ENCODE results near the gene COL5A1. TPM values are rescaled to one million over a fixed set of nuclear protein-coding genes. Genes with fewer than 3 reads are reported as not detected.

COL5A1 gene
- polyA plus RNA-seq, 1 donor (not counting 4 experiments of a cell fraction or from before 2014, with no cell fraction given): 3.1 TPM

GRCh38 chr9:134811079-134811672 is 169.6 kb downstream of the COL5A1 start:
- H3K4me2 ChIP-seq (ENCODE audit: control insufficient read depth, extremely low read depth, insufficient read depth, low read depth, low read length): no peak overlapping the region
- H3K4me1 ChIP-seq (ENCODE audit: control insufficient read depth, extremely low read depth, insufficient read depth, low read length): no peaks in the 10 kb centered on the region
- no peak overlapping the region for H3K9ac ChIP-seq (ENCODE audit: control insufficient read depth, extremely low read depth, insufficient read depth, low read length)
- no peaks in the 10 kb centered on the region for H3K36me3 ChIP-seq (ENCODE audit: control insufficient read depth in 2 of 2, extremely low read depth in 1 of 2, insufficient read depth in 2 of 2, low read length in 2 of 2)
- no peak overlapping the region for H3K27ac ChIP-seq (ENCODE audit: control insufficient read depth, insufficient read depth, low read length)
- FAIRE-seq (no peak), DNase-seq (ENCODE audit: low read depth, low spot score) (no peak)
- no peaks in the 10 kb centered on the region for H3K79me2 ChIP-seq (ENCODE audit: control insufficient read depth, insufficient read depth, low read length)
- no peak for TF ChIP-seq EZH2 (IDR thresholded peaks at IDR 0.05; ENCODE audit: low read length)
- TF ChIP-seq CTCF (optimal IDR thresholded peaks at IDR 0.05 in 1 of 3, IDR thresholded peaks at IDR 0.05 in 1 of 3, conservative IDR thresholded peaks at IDR 0.05 in 1 of 3; ENCODE audit: extremely low read depth in 1 of 3, insufficient read depth in 2 of 3, low read length in 3 of 3): no peak
- H3K27me3 ChIP-seq (ENCODE audit: control insufficient read depth, extremely low read depth, insufficient read depth, low read length): peaks cover 2% of the 10 kb centered on the region
- no peaks in the 10 kb centered on the region for H3K9me3 ChIP-seq (ENCODE audit: control insufficient read depth, low read depth, low read length)
- no peak overlapping the region for H3K4me3 ChIP-seq (ENCODE audit: control insufficient read depth in 2 of 3, extremely low read depth in 1 of 3, insufficient read depth in 2 of 3, low read depth in 1 of 3, low read length in 3 of 3)
- H2AFZ ChIP-seq (ENCODE audit: control insufficient read depth, low read length): no peak overlapping the region
- H4K20me1 ChIP-seq (ENCODE audit: control insufficient read depth, extremely low read depth, insufficient read depth, low read length): no peaks in the 10 kb centered on the region
- no peaks in the 10 kb centered on the region for H3K9me1 ChIP-seq (ENCODE audit: control insufficient read depth, extremely low read depth, insufficient read depth, low read length)
- dilution Hi-C loops (cut with MboI; ENCODE audit: extremely low pct_ligation_motif_present, low sequenced_read_pairs): no loop called here

- Histone ChIP-seq H3K79me2 (ENCODE audit: control insufficient read depth, insufficient read depth, low read length) (no peaks in the 10 kb centered on the region), H4K20me1 (ENCODE audit: control insufficient read depth, extremely low read depth, insufficient read depth, low read length) (no peaks in the 10 kb centered on the region), H3K4me2 (ENCODE audit: control insufficient read depth, extremely low read depth, insufficient read depth, low read depth, low read length) (no peak overlapping the region), H3K9me1 (ENCODE audit: control insufficient read depth, extremely low read depth, insufficient read depth, low read length) (no peaks in the 10 kb centered on the region), H3K36me3 (ENCODE audit: control insufficient read depth in 2 of 2, extremely low read depth in 1 of 2, insufficient read depth in 2 of 2, low read length in 2 of 2) (no peaks in the 10 kb centered on the region), H3K27me3 (ENCODE audit: control insufficient read depth, extremely low read depth, insufficient read depth, low read length) (peaks cover 3% of the 10 kb centered on the region), H2AFZ (ENCODE audit: control insufficient read depth, low read length) (no peak overlapping the region), H3K4me1 (ENCODE audit: control insufficient read depth, extremely low read depth, insufficient read depth, low read length) (no peaks in the 10 kb centered on the region), H3K9ac (ENCODE audit: control insufficient read depth, extremely low read depth, insufficient read depth, low read length) (no peak overlapping the region), H3K4me3 (ENCODE audit: control insufficient read depth in 2 of 3, extremely low read depth in 1 of 3, insufficient read depth in 2 of 3, low read depth in 1 of 3, low read length in 3 of 3) (no peak overlapping the region), H3K27ac (ENCODE audit: control insufficient read depth, insufficient read depth, low read length) (no peak overlapping the region), H3K9me3 (ENCODE audit: control insufficient read depth, low read depth, low read length) (no peaks in the 10 kb centered on the region)
- TF ChIP-seq CTCF (optimal IDR thresholded peaks at IDR 0.05 in 1 of 3, IDR thresholded peaks at IDR 0.05 in 1 of 3, conservative IDR thresholded peaks at IDR 0.05 in 1 of 3; ENCODE audit: extremely low read depth in 1 of 3, insufficient read depth in 2 of 3, low read length in 3 of 3) (no peak), EZH2 (IDR thresholded peaks at IDR 0.05; ENCODE audit: low read length) (no peak)
- FAIRE-seq (no peak), DNase-seq (ENCODE audit: low read depth, low spot score) (no peak)
- dilution Hi-C loops (cut with MboI; ENCODE audit: extremely low pct_ligation_motif_present, low sequenced_read_pairs): no loop called here
These were observed 170.2 kb downstream of the COL5A1 start for GRCh38 chr9:134811673-134812342.
